Trophoblast cell (in vitro differentiated cells and primary cell): ENCODE data around the gene CCDC185.
A peak's percentile ranks its signal among the peaks of the same experiment; 100 is the strongest.

ENCODE experiments used
- DNase-seq, 2 donors: peaks; one replicate each; pipeline ENCODE4 v3.0.0-alpha.2; 2016
- H2AFZ ChIP-seq: 2 replicates; pipeline ENCODE4 v1.6.1; 2013; ENCODE audit warnings: low read length, moderate library complexity, mild to moderate bottlenecking; ENCODE audit not compliant: insufficient read depth, poor library complexity
- H2AK5ac ChIP-seq: 2 replicates; pipeline ENCODE4 v1.6.1; 2013; ENCODE audit warnings: mild to moderate bottlenecking, low read length
- H2BK120ac ChIP-seq: 2 replicates; pipeline ENCODE4 v1.6.1; 2013; ENCODE audit warnings: low read length, mild to moderate bottlenecking, moderate library complexity; ENCODE audit not compliant: insufficient read depth, poor library complexity
- H2BK12ac ChIP-seq: 2 replicates; pipeline ENCODE4 v1.6.1; 2013; ENCODE audit warnings: mild to moderate bottlenecking, low read length, moderate library complexity
- H2BK5ac ChIP-seq: 2 replicates; pipeline ENCODE4 v1.6.1; 2013; ENCODE audit warnings: low read length, low read depth, moderate library complexity, mild to moderate bottlenecking; ENCODE audit not compliant: poor library complexity
- H3K14ac ChIP-seq: 2 replicates; pipeline ENCODE4 v1.6.1; 2013; ENCODE audit warnings: mild to moderate bottlenecking, low read length
- H3K18ac ChIP-seq: 2 replicates; pipeline ENCODE4 v1.6.1; 2013; ENCODE audit warnings: mild to moderate bottlenecking, low read length
- H3K23ac ChIP-seq: 2 replicates; pipeline ENCODE4 v1.6.1; 2013; ENCODE audit warnings: low read length
- H3K27ac ChIP-seq: 2 replicates; pipeline ENCODE4 v1.5.1; 2013; ENCODE audit warnings: low read depth, mild to moderate bottlenecking, inconsistent platforms, low read length, moderate library complexity
- H3K27me3 ChIP-seq: 2 replicates; pipeline ENCODE4 v1.6.1; 2013; ENCODE audit warnings: inconsistent platforms, mild to moderate bottlenecking, low read length, moderate library complexity; ENCODE audit not compliant: insufficient read depth
- H3K36me3 ChIP-seq, 2 experiments: 1 replicate in 1 of 2; 2 replicates in 1 of 2; pipeline ENCODE4 v1.6.1; 2013; ENCODE audit warnings: low read length in 2 of 2, mild to moderate bottlenecking in 2 of 2, moderate library complexity in 1 of 2; ENCODE audit not compliant: insufficient read depth in 2 of 2, control insufficient read depth in 1 of 2
- H3K4ac ChIP-seq: 2 replicates; pipeline ENCODE4 v1.6.1; 2013; ENCODE audit warnings: low read depth, mild to moderate bottlenecking, low read length, moderate library complexity
- H3K4me1 ChIP-seq, 2 experiments: 1 replicate in 1 of 2; 2 replicates in 1 of 2; pipeline ENCODE4 v1.6.1; 2013; ENCODE audit warnings: low read length in 2 of 2, mild to moderate bottlenecking in 2 of 2, moderate library complexity in 1 of 2; ENCODE audit not compliant: insufficient read depth in 2 of 2, control insufficient read depth in 1 of 2
- H3K4me2 ChIP-seq: 2 replicates; pipeline ENCODE4 v1.6.1; 2013; ENCODE audit warnings: inconsistent platforms, mild to moderate bottlenecking, low read length, moderate library complexity
- H3K4me3 ChIP-seq: 2 replicates; pipeline ENCODE4 v1.5.1; 2013; ENCODE audit warnings: mild to moderate bottlenecking, low read depth, low read length, inconsistent platforms
- H3K79me1 ChIP-seq: one replicate; pipeline ENCODE4 v1.6.1; 2013; ENCODE audit warnings: low read length
- H3K79me2 ChIP-seq: 2 replicates; pipeline ENCODE4 v1.6.1; 2013; ENCODE audit warnings: low read length, mild to moderate bottlenecking; ENCODE audit not compliant: control insufficient read depth, insufficient read depth, poor library complexity
- H3K9ac ChIP-seq: 2 replicates; pipeline ENCODE4 v1.6.1; 2013; ENCODE audit warnings: mild to moderate bottlenecking, low read length
- H3K9me3 ChIP-seq: 2 replicates; pipeline ENCODE4 v1.6.1; 2013; ENCODE audit warnings: low read depth, mild to moderate bottlenecking, control low read depth, inconsistent platforms, low read length; ENCODE audit not compliant: insufficient read depth
- H4K12ac ChIP-seq: 2 replicates; pipeline ENCODE4 v1.6.1; 2013; ENCODE audit warnings: low read depth, mild to moderate bottlenecking, low read length, moderate library complexity
- H4K8ac ChIP-seq: 2 replicates; pipeline ENCODE4 v1.6.1; 2013; ENCODE audit warnings: low read depth, mild to moderate bottlenecking, low read length, moderate library complexity
- H4K91ac ChIP-seq: one replicate; pipeline ENCODE4 v1.6.1; 2013; ENCODE audit warnings: low read depth, mild to moderate bottlenecking, low read length, moderate library complexity
- WGBS: extraction: QIAGEN DNeasy Blood & Tissue Kit; methylation state at CpG from one replicate; pipeline ENCODE4 v1.1.7; 2013; ENCODE audit warnings: missing lambda C conversion rate; ENCODE audit not compliant: insufficient read length, insufficient coverage; ENCODE audit errors: extremely low coverage; 5-methylcytosine and 5-hydroxymethylcytosine counted together

CCDC185 gene

GRCh38 chr1:223374064-223374610, 19.1 kb upstream of the CCDC185 start:
- Histone ChIP-seq H2BK5ac (no peak overlapping the region), H3K14ac (no peak overlapping the region), H2BK120ac (no peak overlapping the region), H3K9ac (no peak overlapping the region), H3K4ac (no peak overlapping the region), H3K4me1 (no peaks in the 10 kb centered on the region), H2BK12ac (no peak overlapping the region), H2AFZ (no peak overlapping the region), H4K12ac (no peak overlapping the region), H3K27me3 (no peaks in the 10 kb centered on the region), H4K8ac (no peak overlapping the region), H3K18ac (no peak overlapping the region), H3K4me2 (no peak overlapping the region), H3K36me3 (no peaks in the 10 kb centered on the region), H3K79me1 (no peaks in the 10 kb centered on the region), H3K27ac (no peak overlapping the region), H3K4me3 (no peak overlapping the region), H3K23ac (no peak overlapping the region), H3K9me3 (no peaks in the 10 kb centered on the region), H4K91ac (no peak overlapping the region), H3K79me2 (no peaks in the 10 kb centered on the region), H2AK5ac (no peak overlapping the region)
- DNase-seq, result no peak
- WGBS, result no CpG with 5 or more reads among the region's 4 CpGs

GRCh38 chr1:223378754-223379153, 14.5 kb upstream of the CCDC185 start:
- Histone ChIP-seq H3K36me3 (no peaks in the 10 kb centered on the region), H4K12ac (no peak overlapping the region), H3K27ac (no peak overlapping the region), H4K8ac (no peak overlapping the region), H3K18ac (no peak overlapping the region), H2BK12ac (no peak overlapping the region), H3K4me1 (no peaks in the 10 kb centered on the region), H2BK120ac (no peak overlapping the region), H3K4me3 (no peak overlapping the region), H3K23ac (no peak overlapping the region), H3K27me3 (no peaks in the 10 kb centered on the region), H3K79me1 (no peaks in the 10 kb centered on the region), H4K91ac (no peak overlapping the region), H3K4ac (no peak overlapping the region), H3K9me3 (no peaks in the 10 kb centered on the region), H2AFZ (no peak overlapping the region), H2AK5ac (no peak overlapping the region), H3K9ac (peak overlapping the region; percentile 36), H3K14ac (no peak overlapping the region), H3K4me2 (no peak overlapping the region), H2BK5ac (no peak overlapping the region), H3K79me2 (no peaks in the 10 kb centered on the region)
- no peak for DNase-seq

- H3K4me1 ChIP-seq, result no peaks in the 10 kb centered on the region
- H3K23ac ChIP-seq, result no peak overlapping the region
- no peak overlapping the region for H3K14ac ChIP-seq
- no peak overlapping the region for H4K91ac ChIP-seq
- H3K4me2 ChIP-seq, result no peak overlapping the region
- no peak overlapping the region for H3K27ac ChIP-seq
- no peaks in the 10 kb centered on the region for H3K27me3 ChIP-seq
- H4K8ac ChIP-seq, result no peak overlapping the region
- H2BK5ac ChIP-seq, result no peak overlapping the region
- no peaks in the 10 kb centered on the region for H3K9me3 ChIP-seq
- no CpG with 5 or more reads among the region's 2 CpGs for WGBS
- no peak for DNase-seq
- no peak overlapping the region for H2BK120ac ChIP-seq
- H3K4ac ChIP-seq, result no peak overlapping the region
- no peak overlapping the region for H3K18ac ChIP-seq
- no peak overlapping the region for H2AK5ac ChIP-seq
- H3K4me3 ChIP-seq, result no peak overlapping the region
- no peak overlapping the region for H3K9ac ChIP-seq
- no peak overlapping the region for H4K12ac ChIP-seq
- H2AFZ ChIP-seq, result no peak overlapping the region
- no peak overlapping the region for H2BK12ac ChIP-seq
- no peaks in the 10 kb centered on the region for H3K36me3 ChIP-seq
- H3K79me1 ChIP-seq, result no peaks in the 10 kb centered on the region
- H3K79me2 ChIP-seq, result no peaks in the 10 kb centered on the region
Observed at GRCh38 chr1:223386013-223386412, 7.2 kb upstream of the CCDC185 start.

GRCh38 chr1:223390618-223391017, 2.6 kb upstream of the CCDC185 start:
- Histone ChIP-seq H4K8ac (no peak overlapping the region), H3K9me3 (no peaks in the 10 kb centered on the region), H3K18ac (no peak overlapping the region), H3K27me3 (no peaks in the 10 kb centered on the region), H2AFZ (no peak overlapping the region), H3K4me3 (no peak overlapping the region), H3K79me2 (no peaks in the 10 kb centered on the region), H4K91ac (no peak overlapping the region), H3K27ac (no peak overlapping the region), H2BK120ac (no peak overlapping the region), H2BK5ac (no peak overlapping the region), H3K9ac (no peak overlapping the region), H3K4me1 (no peaks in the 10 kb centered on the region), H3K23ac (no peak overlapping the region), H3K79me1 (no peaks in the 10 kb centered on the region), H3K4me2 (no peak overlapping the region), H4K12ac (no peak overlapping the region), H3K4ac (no peak overlapping the region), H2AK5ac (no peak overlapping the region), H2BK12ac (no peak overlapping the region), H3K14ac (no peak overlapping the region), H3K36me3 (no peaks in the 10 kb centered on the region)
- no peak for DNase-seq
